Stimulated activated CD4-positive, alpha-beta T cell treated with anti-CD3 and anti-CD28 coated beads, Interleukin-1b, Interleukin-23, amount 100 ng/mL, for 24 hours (primary cell): Measurements from ENCODE around the gene AGBL1.
"Not testable (repeated sequence)": the region's sequence is repeated elsewhere in the genome, so short reads cannot be mapped to it uniquely, and the experiment has no call there.

Experiments
- DNase-seq, 4 experiments: peaks; one replicate each; pipeline ENCODE4 v3.0.0-alpha.2; 2020; ENCODE audit warnings: low read depth in 4 of 4, low spot score in 1 of 4

The AGBL1 gene

GRCh38 chr15:86850939-86851338, 771.3 kb downstream of the AGBL1 start:
- no peak for DNase-seq

- no peak for DNase-seq
Measured at GRCh38 chr15:86852741-86853140, 773.1 kb downstream of the AGBL1 start.

DNA sequence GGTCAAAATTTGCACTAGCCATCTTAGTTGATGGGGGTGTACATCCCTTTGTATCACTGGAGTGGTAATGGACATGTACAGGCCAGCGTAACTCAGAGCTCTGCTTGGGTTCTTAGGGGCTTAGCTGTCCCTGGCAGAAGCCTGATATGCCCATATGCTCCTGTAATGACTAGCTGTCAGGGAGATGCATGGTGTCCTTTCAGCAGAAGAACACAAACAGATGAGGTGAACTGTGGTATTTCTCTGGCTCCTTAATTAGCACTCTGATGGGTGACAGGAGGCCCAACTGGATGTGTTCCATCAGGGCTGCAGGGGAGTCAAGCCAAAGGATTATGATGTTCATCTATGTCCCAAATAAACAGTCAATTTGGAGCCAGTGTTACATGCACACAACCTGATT, 774.5 kb downstream of the AGBL1 start:
- no peak for DNase-seq

DNA sequence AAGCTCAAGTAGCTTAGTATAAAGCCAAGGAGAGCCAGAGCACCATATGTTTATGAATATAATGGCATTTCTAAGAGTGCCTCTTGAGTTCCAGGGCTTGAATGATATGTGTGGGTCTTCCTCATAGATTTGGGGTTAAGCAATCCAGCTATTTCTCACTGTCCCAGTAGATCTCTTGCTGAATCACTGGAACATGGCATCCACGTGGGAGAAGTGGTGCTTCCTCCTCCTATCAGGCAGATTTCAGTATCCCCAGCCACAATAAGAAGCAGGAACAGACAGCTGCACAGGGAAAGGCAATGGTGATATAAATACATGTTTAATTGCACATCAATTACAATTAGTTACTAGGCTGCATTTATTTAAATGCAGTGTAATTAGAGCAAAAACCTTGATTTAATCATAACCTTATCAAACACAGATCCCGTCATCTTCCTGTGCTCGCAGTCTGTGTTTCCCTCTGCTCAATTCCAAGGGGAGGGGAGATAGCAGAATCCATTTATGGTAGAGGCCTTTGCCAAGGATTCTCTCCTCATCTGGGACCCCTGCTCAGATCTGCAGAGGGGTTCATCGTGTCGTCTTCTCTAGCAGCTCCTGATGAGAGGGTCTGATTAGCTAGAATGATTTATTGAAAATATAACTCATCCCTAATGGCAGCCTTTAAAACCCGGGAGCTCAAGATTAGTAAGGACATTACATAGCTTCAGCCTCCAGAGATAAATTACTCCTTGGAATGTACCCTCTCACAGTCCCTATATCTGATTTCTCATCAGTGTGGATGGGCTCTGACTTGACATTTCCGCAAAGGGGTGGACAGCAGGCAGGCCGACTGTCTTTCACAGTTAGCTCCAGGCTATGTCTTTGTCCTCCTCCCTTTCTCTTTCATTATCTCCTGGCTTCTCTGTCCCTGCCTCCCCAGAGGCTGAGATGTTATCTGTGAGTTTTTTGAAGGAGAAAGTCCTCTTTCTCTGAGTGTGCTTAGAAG, 775.9 kb downstream of the AGBL1 start:
- DNase-seq = no peak

- DNase-seq = no peak
Measured at GRCh38 chr15:86857701-86858100, 778.0 kb downstream of the AGBL1 start.

GRCh38 chr15:86863226-86863915, 783.7 kb downstream of the AGBL1 start:
- DNase-seq = no peak

DNA sequence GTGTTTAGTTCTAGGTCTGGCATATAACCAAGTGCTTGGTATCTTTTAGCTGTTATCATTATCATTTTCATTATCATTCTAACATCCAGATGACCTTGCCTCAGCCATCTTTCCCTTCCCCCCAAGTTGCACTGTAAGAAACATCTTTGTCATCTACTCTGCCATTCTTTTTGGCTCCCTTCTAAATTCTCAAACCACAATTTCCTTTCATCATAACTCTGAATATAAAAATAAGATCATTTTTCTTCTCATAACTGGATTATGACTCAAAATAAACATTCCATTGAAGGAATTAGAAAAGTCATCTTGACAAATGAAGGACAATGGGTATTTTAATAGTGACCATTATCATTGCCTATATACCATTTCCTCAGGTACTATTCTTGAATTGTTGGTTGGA, 786.2 kb downstream of the AGBL1 start:
- no peak for DNase-seq

DNA sequence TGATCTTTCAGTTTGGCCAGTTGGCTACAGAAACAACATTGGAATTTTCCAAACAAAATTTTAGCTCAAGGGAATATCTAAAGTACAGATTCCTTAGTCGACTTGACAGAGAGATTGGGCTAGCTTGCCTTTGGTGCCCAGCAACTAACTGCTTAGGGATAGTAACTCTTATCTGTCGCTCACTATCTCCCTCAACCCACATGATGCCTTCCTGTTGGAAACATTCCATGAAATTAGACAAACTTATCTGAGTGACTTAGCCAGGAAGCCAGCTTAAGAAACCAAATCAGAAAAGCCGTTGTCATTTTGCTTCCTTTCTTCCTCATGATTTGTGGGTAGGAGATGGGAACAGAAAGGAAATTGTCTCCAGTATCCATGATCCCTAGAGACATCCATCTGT, 791.2 kb downstream of the AGBL1 start:
- no peak for DNase-seq

GRCh38 chr15:86871964-86872363, 792.3 kb downstream of the AGBL1 start:
- no peak for DNase-seq

DNA sequence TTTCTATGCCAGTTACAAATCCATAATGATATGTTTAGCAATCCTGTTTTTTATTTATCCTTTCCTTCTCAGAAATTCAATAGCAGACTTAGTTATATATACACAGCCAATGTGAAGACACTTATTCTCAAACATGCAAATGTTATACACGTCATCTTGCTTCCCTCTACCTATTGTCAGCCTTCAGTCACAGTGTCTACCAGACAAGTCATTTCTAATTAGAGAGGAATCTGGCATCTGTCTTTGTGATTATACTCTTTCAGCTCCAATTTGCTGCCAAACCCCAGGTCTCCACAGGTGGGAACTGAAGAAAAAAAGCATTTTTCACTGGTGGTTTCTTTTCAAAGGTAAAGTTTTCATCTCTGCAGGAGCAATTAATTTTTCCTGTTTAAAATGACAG, 793.1 kb downstream of the AGBL1 start:
- DNase-seq = no peak

- DNase-seq = no peak
Measured at GRCh38 chr15:86875067-86875466, 795.4 kb downstream of the AGBL1 start.

DNA sequence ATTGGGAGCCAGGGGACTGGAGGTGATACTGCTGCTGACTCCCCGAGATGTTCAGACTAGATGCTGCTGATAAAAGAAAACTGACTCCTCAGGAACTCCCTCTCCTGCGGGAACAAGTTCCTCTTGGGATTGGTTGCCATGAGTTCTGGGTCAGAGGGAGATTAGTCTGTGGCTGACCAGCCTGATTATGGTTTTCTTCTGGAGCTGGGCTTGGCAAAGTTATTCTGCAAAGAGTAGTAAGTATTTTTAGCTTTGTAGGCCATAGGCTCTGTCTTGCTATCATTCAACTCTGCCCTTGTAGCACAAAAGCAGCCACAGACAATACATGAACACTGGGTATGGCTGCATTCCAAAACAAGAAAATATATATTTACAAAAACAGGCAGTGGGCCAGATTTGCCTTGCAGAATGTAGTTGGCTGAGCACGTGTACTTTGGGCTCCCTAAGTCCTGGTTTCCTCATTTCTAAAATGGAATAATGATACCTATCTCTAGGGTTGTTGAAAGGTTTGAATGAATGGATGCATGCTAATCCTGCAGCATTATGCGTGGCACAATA, 796.8 kb downstream of the AGBL1 start:
- DNase-seq = no peak

- no peak for DNase-seq
Measured at GRCh38 chr15:86877171-86877631, 797.5 kb downstream of the AGBL1 start.

DNA sequence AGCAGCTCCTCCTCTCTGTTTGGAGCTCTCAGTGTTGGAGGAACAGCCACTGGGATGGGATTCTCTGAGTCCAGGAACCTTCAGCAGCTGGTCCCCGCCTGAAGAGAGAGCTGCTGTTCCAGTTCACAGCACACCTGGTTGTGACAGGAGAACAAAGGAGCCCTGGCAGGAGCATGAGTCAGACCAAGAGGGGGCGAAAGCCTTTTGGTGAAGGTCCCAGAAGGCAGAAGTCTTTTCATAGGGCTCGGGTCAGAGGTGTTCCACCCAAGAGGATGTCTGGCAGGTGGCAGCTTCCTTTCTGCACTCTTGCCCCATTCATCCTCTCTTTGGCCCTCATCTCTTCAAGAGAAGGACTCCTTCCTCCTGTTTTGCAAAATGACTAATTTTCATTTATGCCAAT, 799.2 kb downstream of the AGBL1 start:
- DNase-seq = not testable (repeated sequence)

GRCh38 chr15:86879250-86880229, 799.9 kb downstream of the AGBL1 start:
- no peak for DNase-seq

DNA sequence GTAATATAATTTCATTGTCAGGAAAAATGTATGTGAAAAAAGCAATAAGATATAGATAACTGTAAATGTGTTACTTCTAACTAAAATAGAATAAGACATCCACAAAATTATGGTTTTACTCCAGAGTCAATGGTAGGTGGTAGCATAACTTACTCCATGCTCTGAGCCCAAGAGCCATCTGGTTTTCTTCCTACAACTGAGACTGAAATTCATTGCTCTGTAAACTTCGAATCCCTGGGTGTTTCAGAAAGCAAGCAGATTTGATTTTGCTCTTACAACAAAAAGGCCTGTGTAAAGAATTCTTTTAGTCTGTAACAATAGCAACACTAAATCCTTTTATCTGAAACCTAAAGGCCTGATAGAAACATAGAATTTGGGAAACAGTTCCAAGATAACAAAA, 805.9 kb downstream of the AGBL1 start:
- DNase-seq = no peak

DNA sequence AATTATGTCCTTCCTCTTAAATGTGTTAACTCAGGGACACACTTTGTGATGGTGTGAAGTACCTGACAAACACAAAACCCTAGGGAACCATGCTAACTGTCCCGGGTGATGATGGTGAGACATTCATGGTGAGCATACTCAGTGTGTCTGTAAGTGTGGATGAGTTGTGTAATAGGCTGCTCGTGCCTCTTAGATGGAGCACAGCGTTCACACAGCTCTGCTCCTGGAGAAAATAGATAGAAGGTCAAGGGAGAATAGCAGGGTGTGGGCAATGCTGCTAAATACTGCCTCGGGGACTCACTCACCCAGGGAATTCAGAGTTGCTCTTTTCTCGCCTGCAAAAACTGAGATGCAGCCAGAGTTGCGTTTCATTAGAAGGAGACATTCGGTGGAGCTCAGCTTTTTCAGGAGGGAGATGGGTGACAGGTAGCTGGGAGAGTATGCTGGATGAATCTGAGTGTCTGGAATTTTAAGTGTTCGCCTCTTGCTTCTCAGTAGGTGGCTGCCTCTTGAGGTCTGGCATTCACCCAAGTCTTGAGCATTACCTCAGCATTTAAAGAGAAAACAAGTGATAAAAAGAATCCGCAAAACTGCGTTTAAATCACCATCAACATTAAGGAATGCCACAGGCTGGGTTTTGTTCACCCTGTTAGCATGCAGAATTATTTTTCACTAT, 813.2 kb downstream of the AGBL1 start:
- no peak for DNase-seq

GRCh38 chr15:86894269-86894668, 814.6 kb downstream of the AGBL1 start:
- DNase-seq = no peak

GRCh38 chr15:86903642-86904421, 824.2 kb downstream of the AGBL1 start:
- no peak for DNase-seq
